Stomach (tissue), 9 donors: ENCODE results near the gene CFAP61. TPM values are rescaled to one million over a fixed set of nuclear protein-coding genes. Genes with fewer than 3 reads are reported as not detected.

Experiments used
- DNase-seq, 2 donors: peaks; one replicate each; pipeline versions ENCODE4 v3.0.0 to v3.0.0-alpha.2; 2013 to 2019
- H3K27ac ChIP-seq, 5 donors: fragments of 200-600 bp in 4 of 5; sonication (generic) in 4 of 5; one replicate each; pipeline ENCODE4 v1.5.1; 2013 to 2019; ENCODE audit warnings: mild to moderate bottlenecking in 1 of 5, moderate library complexity in 1 of 5
- H3K27me3 ChIP-seq, 3 donors: fragments of 200-600 bp; sonication (generic); one replicate each; pipeline ENCODE4 v1.5.1; 2017 to 2019; ENCODE audit warnings: mixed run types in 1 of 3
- H3K36me3 ChIP-seq, 4 donors: fragments of 200-600 bp; sonication (generic); 1 replicate in 3 of 4; 2 replicates in 1 of 4; pipeline ENCODE4 v1.5.1; 2016 to 2019
- H3K4me1 ChIP-seq, 4 donors: fragments of 200-600 bp; sonication (generic); one replicate each; pipeline ENCODE4 v1.5.1; 2016 to 2019
- H3K4me3 ChIP-seq, 4 donors: fragments of 200-600 bp; sonication (generic) in 3 of 4; one replicate each; pipeline ENCODE4 v1.5.1; 2016 to 2019; ENCODE audit warnings: mild to moderate bottlenecking in 1 of 4
- H3K9me3 ChIP-seq, 4 donors: fragments of 200-600 bp; sonication (generic); one replicate each; pipeline ENCODE4 v1.5.1; 2016 to 2019
- EP300 ChIP-seq: sonication (generic); formaldehyde crosslinking; IDR thresholded peaks from one replicate; pipeline ENCODE4 v1.6.1; 2017; ENCODE audit warnings: antibody characterized with exemption
- POLR2A ChIP-seq, 4 donors: fragments of 450-650 bp; IDR thresholded peaks; one replicate each; pipeline ENCODE4 v1.6.1; 2016; ENCODE audit warnings: antibody characterized with exemption in 4 of 4, control low read depth in 2 of 4, mild to moderate bottlenecking in 1 of 4, moderate library complexity in 1 of 4
- POLR2AphosphoS5 ChIP-seq, 3 donors: sonication (generic); formaldehyde crosslinking; IDR thresholded peaks; one replicate each; pipeline ENCODE4 v1.6.1; 2016; ENCODE audit warnings: antibody characterized with exemption in 3 of 3
- WGBS, 5 donors: extraction: QIAGEN DNeasy Blood & Tissue Kit in 3 of 5; methylation state at CpG; one replicate each; pipeline versions ENCODE4 v1.1.5 to v1.1.7; 2013 to 2018; 5-methylcytosine and 5-hydroxymethylcytosine counted together
- intact Hi-C: fragments of 100-400 bp; cut with DNase I; formaldehyde crosslinking; loops from one replicate; pipeline ENCODE4 v1.15.1; 2023; ENCODE audit warnings: low total_unique reads
- polyA plus RNA-seq, 3 donors: library from polyadenylated mRNA; stranded (reverse); fragments of 200-250 nt; gene quantifications; one replicate each; pipeline ENCODE4 v1.2.3, GENCODE V29; 2013
- total RNA-seq, 5 donors: library from RNA; depleted of rRNA; stranded (reverse); fragments of >200 nt; gene quantifications; one replicate each; pipeline versions ENCODE4 v1.1.0 to v1.2.3, GENCODE V29; 2014 to 2016
- TF ChIP-seq, protein P1 (sequence below), 7 experiments: fragments of 450-650 bp in 4 of 7; fragments of 200-600 bp in 3 of 7; sonication (generic) in 3 of 7; IDR thresholded peaks; one replicate each; pipeline ENCODE4 v1.5.1; 2016 to 2019; ENCODE audit warnings: antibody characterized with exemption in 7 of 7, control low read depth in 2 of 7, mild to moderate bottlenecking in 1 of 7
- donor health status: healthy with polysubstance abuse.
- donor health status: Bipolar disorder and iron deficiency.
- donor health status: healthy.

Gene CFAP61
- total and polyA plus RNA-seq, 8 donors, result not detected

DNA sequence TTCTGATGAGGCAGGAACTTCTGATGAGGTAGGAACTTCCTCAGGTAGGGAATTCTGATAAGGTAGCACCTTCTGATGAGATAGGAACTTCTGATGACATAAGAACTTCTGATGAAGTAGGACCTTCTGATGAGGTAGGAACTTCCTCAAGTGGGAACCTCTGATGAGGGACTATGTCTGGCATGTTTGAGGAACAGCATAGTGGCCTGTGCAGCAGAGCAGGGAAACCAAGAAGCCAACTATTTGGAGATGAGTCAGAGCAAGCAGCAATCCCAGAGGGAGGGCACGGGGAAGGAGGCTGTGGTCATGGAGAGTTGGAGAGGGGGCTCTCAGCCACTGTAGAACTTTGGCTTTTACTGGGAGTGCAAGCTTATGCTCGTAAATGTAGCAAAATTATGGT lies 132.4 kb downstream of the CFAP61 start:
- Histone ChIP-seq H3K4me3 (no peak overlapping the region), H3K27me3 (no peaks in the 10 kb centered on the region), H3K36me3 (no peaks in the 10 kb centered on the region), H3K4me1 (no peaks in the 10 kb centered on the region), H3K9me3 (peaks cover 0 to 11% (median 3%) of the 10 kb centered on the region in 4 donors), H3K27ac (no peak overlapping the region)
- 71 to 86% (median 77%) methylated on average over 2 of the region's 2 CpGs for WGBS, 5 donors
- intact Hi-C loops, result no loop called here
- no peak for DNase-seq
- TF ChIP-seq, protein P1, sequence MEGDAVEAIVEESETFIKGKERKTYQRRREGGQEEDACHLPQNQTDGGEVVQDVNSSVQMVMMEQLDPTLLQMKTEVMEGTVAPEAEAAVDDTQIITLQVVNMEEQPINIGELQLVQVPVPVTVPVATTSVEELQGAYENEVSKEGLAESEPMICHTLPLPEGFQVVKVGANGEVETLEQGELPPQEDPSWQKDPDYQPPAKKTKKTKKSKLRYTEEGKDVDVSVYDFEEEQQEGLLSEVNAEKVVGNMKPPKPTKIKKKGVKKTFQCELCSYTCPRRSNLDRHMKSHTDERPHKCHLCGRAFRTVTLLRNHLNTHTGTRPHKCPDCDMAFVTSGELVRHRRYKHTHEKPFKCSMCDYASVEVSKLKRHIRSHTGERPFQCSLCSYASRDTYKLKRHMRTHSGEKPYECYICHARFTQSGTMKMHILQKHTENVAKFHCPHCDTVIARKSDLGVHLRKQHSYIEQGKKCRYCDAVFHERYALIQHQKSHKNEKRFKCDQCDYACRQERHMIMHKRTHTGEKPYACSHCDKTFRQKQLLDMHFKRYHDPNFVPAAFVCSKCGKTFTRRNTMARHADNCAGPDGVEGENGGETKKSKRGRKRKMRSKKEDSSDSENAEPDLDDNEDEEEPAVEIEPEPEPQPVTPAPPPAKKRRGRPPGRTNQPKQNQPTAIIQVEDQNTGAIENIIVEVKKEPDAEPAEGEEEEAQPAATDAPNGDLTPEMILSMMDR (IDR thresholded peaks at IDR 0.05), result no peak
- TF ChIP-seq EP300 (no peak), POLR2A (IDR thresholded peaks at IDR 0.05) (no peak), POLR2AphosphoS5 (IDR thresholded peaks at IDR 0.05) (no peak)

DNA sequence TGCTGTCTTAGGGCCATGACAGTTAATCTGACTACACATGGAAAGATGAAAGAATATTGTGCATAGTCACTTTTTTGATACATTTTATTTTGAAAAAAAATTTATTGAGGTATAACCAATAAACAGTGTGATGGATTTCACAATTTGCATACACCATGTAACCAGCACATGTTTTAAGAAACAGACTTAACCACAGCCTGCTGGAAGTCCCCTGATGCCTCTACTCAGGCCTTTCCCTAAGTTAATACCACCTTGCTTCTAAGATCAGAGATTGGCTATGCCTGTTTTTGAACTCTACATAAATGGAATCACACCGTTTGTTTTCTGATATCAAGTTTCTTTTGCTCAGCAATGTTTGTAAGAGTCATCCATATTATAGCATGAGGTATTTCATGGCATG lies 136.3 kb downstream of the CFAP61 start:
- H3K4me3 ChIP-seq, result no peak overlapping the region
- TF ChIP-seq POLR2AphosphoS5 (IDR thresholded peaks at IDR 0.05) (no peak), EP300 (no peak), POLR2A (IDR thresholded peaks at IDR 0.05) (no peak)
- TF ChIP-seq, protein P1 (IDR thresholded peaks at IDR 0.05), result no peak
- no peak for DNase-seq
- WGBS, 5 donors, result 41 to 67% (median 46%) methylated on average over 1 of the region's 1 CpG
- H3K36me3 ChIP-seq, result no peaks in the 10 kb centered on the region
- intact Hi-C loops, result no loop called here
- no peaks in the 10 kb centered on the region for H3K9me3 ChIP-seq
- no peaks in the 10 kb centered on the region for H3K4me1 ChIP-seq
- H3K27me3 ChIP-seq, result no peaks in the 10 kb centered on the region
- no peak overlapping the region for H3K27ac ChIP-seq

DNA sequence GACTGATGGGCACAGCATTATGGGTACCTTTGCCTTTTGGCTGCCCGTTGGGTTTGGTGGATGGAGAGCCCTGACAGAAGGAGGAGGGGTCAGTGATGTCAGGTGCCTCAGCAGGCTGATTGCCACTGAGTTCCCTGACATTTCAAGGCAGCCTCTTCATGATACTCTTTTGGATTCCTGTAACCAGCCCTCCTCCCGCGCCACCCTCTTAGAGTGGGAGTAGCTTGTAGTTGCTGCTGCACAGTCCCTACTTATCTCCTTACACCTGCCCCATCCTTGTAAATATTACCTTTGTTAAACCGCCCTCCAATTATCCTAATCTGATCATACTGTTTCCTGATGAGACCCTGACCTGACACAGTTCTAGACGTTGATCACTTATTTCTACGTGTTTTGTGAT lies 140.0 kb downstream of the CFAP61 start:
- Histone ChIP-seq H3K4me1 (no peaks in the 10 kb centered on the region), H3K27ac (no peak overlapping the region), H3K4me3 (no peak overlapping the region), H3K36me3 (no peaks in the 10 kb centered on the region), H3K27me3 (no peaks in the 10 kb centered on the region), H3K9me3 (no peaks in the 10 kb centered on the region)
- WGBS, 5 donors, result 65 to 71% (median 71%) methylated on average over 6 of the region's 6 CpGs
- intact Hi-C loops, result no loop called here
- TF ChIP-seq POLR2AphosphoS5 (IDR thresholded peaks at IDR 0.05) (no peak), EP300 (no peak), POLR2A (IDR thresholded peaks at IDR 0.05) (no peak)
- TF ChIP-seq, protein P1 (IDR thresholded peaks at IDR 0.05), result no peak
- no peak for DNase-seq

DNA sequence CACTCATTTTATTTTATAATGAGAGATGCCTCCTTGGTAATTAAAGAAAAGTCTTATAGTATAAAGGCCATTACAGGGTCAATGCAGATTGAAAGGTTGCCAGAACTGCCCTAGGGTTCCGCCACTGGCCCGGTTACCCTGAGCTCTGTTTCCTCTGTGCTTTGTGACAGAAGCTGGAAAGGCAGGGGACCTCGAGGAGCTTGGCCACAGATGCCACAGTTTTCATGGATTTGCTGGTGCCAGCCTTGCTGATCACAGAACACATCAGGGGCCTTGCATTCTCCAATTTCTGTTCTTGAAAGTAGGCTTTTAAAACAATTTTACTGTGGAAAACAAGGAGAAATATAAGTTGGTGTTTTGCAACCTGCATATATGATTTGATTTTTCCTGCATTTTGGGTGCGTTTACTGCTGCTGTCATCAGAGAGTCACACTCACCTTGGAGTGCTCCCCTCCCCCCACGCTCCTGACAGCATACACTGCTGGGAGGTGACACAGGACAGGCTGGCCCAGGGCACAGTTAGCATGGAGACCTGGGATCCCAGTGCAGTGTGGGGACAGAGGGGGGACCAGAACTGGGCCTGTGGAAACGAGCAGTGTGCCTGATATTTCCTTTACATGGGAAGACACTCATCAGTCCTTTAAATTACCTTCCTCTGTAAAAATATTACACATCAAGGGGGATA lies 142.8 kb downstream of the CFAP61 start:
- Histone ChIP-seq H3K4me3 (no peak overlapping the region), H3K27ac (no peak overlapping the region), H3K9me3 (no peaks in the 10 kb centered on the region), H3K27me3 (peaks cover 0 to 6% (median 6%) of the 10 kb centered on the region in 3 donors), H3K4me1 (peaks cover 0 to 6% (median 0%) of the 10 kb centered on the region in 4 donors), H3K36me3 (no peaks in the 10 kb centered on the region)
- 46 to 68% (median 57%) methylated on average over 6 of the region's 6 CpGs for WGBS, 5 donors
- TF ChIP-seq, protein P1 (IDR thresholded peaks at IDR 0.05), result no peak
- TF ChIP-seq EP300 (no peak), POLR2AphosphoS5 (IDR thresholded peaks at IDR 0.05) (no peak), POLR2A (IDR thresholded peaks at IDR 0.05) (no peak)
- no peak for DNase-seq
- intact Hi-C loops, result no loop called here
